Measurements from ENCODE around the gene PRR5L.
"Not testable (repeated sequence)": the region's sequence is repeated elsewhere in the genome, so short reads cannot be mapped to it uniquely, and the experiment has no call there.

PRR5L gene

DNA sequence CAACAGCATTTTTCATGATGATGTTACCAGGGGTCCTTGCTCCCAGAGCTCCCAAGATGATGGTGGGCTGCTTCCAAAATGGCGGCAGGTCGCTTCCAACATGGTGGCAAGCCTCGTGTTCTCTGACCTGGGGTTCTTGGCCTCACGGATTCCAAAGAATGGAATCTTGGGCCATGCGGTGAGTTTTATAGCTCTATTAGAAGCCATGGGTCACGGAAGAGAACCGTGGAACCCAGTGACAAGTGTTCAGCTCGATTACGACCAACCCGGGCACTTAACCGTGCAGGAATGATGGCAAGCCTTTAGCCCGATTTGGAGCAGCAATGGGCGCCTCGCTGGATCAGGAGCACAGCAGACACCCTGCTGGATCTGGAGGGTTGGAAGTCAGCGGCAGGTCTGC, 28.9 kb downstream of the PRR5L start:
- H3K4me1 Mint-ChIP-seq (ENCODE audit: low read depth in 2 of 2); H3K9me3 Mint-ChIP-seq; H3K27ac Mint-ChIP-seq; H3K4me3 Mint-ChIP-seq; H3K36me3 Mint-ChIP-seq (ENCODE audit: insufficient read depth); DNase-seq; ATAC-seq (replicated peaks): not testable (repeated sequence)
- H3K27me3 Mint-ChIP-seq: peaks cover 0 to 16% of the 10 kb centered on the region in 2 donors

DNA sequence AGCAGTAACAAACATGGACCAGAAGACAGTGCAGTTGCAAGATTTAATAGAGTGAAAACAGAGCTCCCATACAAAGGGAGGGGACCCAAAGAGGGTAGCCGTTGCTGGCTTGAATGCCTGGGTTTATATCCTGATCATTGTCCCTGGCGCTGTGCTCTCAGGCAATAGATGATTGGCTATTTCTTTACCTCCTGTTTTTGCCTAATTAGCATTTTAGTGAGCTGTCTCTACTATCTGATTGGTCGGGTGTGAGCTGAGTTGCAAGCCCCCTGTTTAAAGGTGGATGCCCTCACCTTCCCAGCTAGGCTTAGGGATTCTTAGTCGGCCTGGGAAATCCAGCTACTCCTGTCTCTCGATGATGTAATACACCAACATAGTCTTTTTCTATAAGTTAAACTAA, 29.3 kb downstream of the PRR5L start:
- H3K27ac Mint-ChIP-seq; H3K9me3 Mint-ChIP-seq; ATAC-seq (replicated peaks); H3K36me3 Mint-ChIP-seq (ENCODE audit: insufficient read depth); H3K4me1 Mint-ChIP-seq (ENCODE audit: low read depth in 2 of 2); H3K4me3 Mint-ChIP-seq; DNase-seq: not testable (repeated sequence)
- peaks cover 0 to 16% of the 10 kb centered on the region in 2 donors for H3K27me3 Mint-ChIP-seq

DNA sequence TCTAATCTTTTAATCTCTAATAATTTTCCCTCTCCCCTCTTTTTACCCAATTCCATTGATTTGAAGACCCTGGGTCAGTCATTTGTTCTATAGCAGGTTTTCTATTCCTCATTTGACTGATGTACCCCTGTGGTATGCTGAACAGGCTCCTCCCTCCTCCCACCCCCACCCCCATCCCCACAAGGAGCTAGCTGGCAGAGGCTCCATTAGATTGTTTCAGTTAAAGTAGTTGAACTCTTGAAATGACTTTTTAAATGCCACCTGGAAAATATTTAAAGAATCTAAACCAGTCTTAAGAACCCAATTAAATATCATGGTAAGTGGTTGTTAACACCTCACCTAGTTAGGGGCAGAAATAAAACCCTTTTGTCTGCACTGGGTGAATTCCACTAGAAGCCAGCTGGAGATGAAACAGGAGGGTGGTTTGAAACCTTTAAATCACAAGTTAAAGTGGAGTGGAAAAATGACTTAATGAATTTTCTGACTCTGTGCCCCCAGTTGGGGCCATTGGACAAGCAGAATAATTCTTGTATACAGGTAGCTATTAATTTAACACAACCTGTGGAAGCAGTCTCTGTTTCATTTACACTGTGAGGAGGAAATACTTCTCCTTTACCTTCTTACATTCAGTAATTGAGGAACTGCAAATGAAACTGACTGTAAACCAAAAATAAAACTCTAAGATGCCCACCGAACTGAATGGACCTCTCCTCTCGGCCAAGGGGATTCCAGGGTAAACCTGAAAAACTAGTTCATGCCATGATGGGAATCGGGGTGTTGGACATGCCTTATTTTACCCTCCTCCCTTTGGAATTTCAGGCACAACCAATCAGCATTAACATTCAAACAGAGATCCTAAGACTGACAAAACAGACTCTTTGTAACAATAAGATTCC, 30.7 kb downstream of the PRR5L start:
- Mint-ChIP-seq H3K4me3 (no peak overlapping the region), H3K27me3 (peaks cover 0 to 16% of the 10 kb centered on the region in 2 donors), H3K4me1 (ENCODE audit: low read depth in 2 of 2) (no peaks in the 10 kb centered on the region), H3K27ac (no peak overlapping the region), H3K36me3 (ENCODE audit: insufficient read depth) (no peaks in the 10 kb centered on the region), H3K9me3 (no peaks in the 10 kb centered on the region)
- ATAC-seq (replicated peaks) (no peak), DNase-seq (no peak)

DNA sequence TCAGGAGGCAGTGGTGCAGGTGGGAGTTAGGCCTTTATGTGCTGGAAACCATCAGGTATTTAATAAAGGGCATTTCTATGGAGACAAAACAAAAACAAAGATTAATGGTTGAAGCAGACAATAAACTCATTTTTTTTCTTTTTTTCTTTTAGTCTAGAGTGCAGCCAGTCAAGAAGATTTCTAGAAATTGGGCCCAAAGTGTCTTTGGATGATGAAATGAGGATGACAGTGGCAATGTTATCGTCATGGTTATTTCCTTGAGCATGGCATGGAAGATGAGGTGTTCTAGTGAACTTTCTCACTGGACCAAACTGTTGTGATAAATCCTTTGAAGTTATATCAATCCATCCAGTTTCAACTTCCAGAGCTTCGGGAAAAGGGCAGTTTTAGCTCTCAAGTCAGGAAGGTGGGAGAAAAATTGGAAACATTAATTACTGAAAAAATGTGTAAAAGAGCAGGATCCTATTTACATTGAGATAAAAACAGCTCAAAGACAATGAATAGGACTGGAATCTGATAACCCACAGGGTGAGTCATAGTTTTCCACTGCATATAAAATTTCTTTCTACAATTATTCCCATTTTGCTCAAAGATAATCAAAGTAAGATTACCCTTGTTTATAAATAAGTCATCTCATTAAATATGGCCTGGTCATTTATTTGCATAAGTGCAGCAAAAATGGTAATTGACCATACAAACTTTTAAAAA, 33.0 kb downstream of the PRR5L start:
- Mint-ChIP-seq H3K36me3 (ENCODE audit: insufficient read depth) (no peaks in the 10 kb centered on the region), H3K27ac (no peak overlapping the region), H3K9me3 (no peaks in the 10 kb centered on the region), H3K4me1 (ENCODE audit: low read depth in 2 of 2) (no peaks in the 10 kb centered on the region), H3K4me3 (no peak overlapping the region), H3K27me3 (peaks cover 0 to 24% of the 10 kb centered on the region in 2 donors)
- no peak for DNase-seq
- ATAC-seq (replicated peaks): no peak

GRCh38 chr11:36330411-36330810, 34.3 kb downstream of the PRR5L start:
- Mint-ChIP-seq H3K27me3 (peaks cover 0 to 20% of the 10 kb centered on the region in 2 donors), H3K9me3 (no peaks in the 10 kb centered on the region), H3K4me3 (no peak overlapping the region), H3K36me3 (ENCODE audit: insufficient read depth) (no peaks in the 10 kb centered on the region), H3K27ac (no peak overlapping the region), H3K4me1 (ENCODE audit: low read depth in 2 of 2) (no peaks in the 10 kb centered on the region)
- DNase-seq: no peak
- ATAC-seq (replicated peaks): no peak

DNA sequence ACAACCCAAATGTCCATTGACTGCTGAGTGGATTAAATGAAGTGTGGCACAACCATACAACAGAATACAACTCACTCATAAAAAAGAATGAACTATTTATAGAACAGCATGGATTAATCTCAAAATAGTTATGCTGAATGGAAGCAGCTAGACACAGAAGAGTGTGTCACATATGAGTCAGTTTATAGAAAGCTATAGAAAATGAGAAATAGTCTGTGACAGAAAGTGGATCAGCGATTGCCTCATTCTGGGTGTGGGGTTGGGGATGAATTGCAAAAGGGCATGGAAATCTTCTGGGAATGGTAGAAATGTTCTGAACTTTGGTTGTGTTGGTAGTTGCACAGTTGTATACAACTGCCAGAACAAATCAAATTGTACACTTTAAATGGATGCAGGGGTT, 37.4 kb downstream of the PRR5L start:
- no peak overlapping the region for H3K27ac Mint-ChIP-seq
- no peak overlapping the region for H3K4me3 Mint-ChIP-seq
- H3K27me3 Mint-ChIP-seq: peaks cover 0 to 9% of the 10 kb centered on the region in 2 donors
- DNase-seq: no peak
- peaks cover 3% of the 10 kb centered on the region for H3K36me3 Mint-ChIP-seq (ENCODE audit: insufficient read depth)
- no peaks in the 10 kb centered on the region for H3K9me3 Mint-ChIP-seq
- ATAC-seq (replicated peaks): no peak
- no peaks in the 10 kb centered on the region for H3K4me1 Mint-ChIP-seq (ENCODE audit: low read depth in 2 of 2)

GRCh38 chr11:36333897-36334296, 37.8 kb downstream of the PRR5L start:
- Mint-ChIP-seq H3K4me1 (ENCODE audit: low read depth in 2 of 2) (no peaks in the 10 kb centered on the region), H3K9me3 (no peaks in the 10 kb centered on the region), H3K27me3 (peaks cover 0 to 9% of the 10 kb centered on the region in 2 donors), H3K27ac (no peak overlapping the region), H3K36me3 (ENCODE audit: insufficient read depth) (peaks cover 3% of the 10 kb centered on the region), H3K4me3 (no peak overlapping the region)
- DNase-seq (no peak), ATAC-seq (replicated peaks) (peak; percentile 14)

- Mint-ChIP-seq H3K27ac (no peak overlapping the region), H3K4me1 (ENCODE audit: low read depth in 2 of 2) (no peaks in the 10 kb centered on the region), H3K4me3 (no peak overlapping the region), H3K27me3 (peaks cover 21 to 41% of the 10 kb centered on the region in 2 donors), H3K36me3 (ENCODE audit: insufficient read depth) (peaks cover 3% of the 10 kb centered on the region), H3K9me3 (no peaks in the 10 kb centered on the region)
- DNase-seq (no peak), ATAC-seq (replicated peaks) (no peak)
These were observed 43.8 kb downstream of the PRR5L start for GRCh38 chr11:36339888-36340287.

DNA sequence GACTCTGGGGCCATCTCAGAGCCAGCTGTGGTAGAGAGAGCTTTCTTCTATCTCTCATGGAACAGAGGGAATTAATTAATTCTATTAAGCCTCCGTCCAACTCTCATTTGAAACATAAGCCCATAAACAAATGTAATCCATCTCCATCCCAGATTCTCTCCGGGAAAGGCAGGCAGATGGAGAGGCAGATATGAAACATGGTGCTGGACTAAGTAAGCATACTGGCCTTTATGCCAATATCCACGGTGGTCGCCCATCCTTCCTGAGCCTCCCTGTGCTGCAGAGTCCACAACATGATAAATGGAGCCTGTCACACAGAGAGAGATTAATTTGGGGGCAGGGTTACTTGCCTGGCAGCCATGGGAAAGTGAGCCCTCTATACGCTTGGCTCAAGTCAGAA, 44.8 kb downstream of the PRR5L start:
- DNase-seq (no peak), ATAC-seq (replicated peaks) (no peak)
- no peaks in the 10 kb centered on the region for H3K4me1 Mint-ChIP-seq (ENCODE audit: low read depth in 2 of 2)
- no peak overlapping the region for H3K4me3 Mint-ChIP-seq
- H3K36me3 Mint-ChIP-seq (ENCODE audit: insufficient read depth): peaks cover 3% of the 10 kb centered on the region
- H3K27me3 Mint-ChIP-seq: peaks cover 26 to 48% of the 10 kb centered on the region in 2 donors
- H3K27ac Mint-ChIP-seq: no peak overlapping the region
- no peaks in the 10 kb centered on the region for H3K9me3 Mint-ChIP-seq

GRCh38 chr11:36341915-36342314, 45.8 kb downstream of the PRR5L start:
- Mint-ChIP-seq H3K4me1 (ENCODE audit: low read depth in 2 of 2) (no peaks in the 10 kb centered on the region), H3K4me3 (no peak overlapping the region), H3K9me3 (no peaks in the 10 kb centered on the region), H3K27ac (no peak overlapping the region), H3K27me3 (peaks cover 26 to 48% of the 10 kb centered on the region in 2 donors), H3K36me3 (ENCODE audit: insufficient read depth) (no peaks in the 10 kb centered on the region)
- no peak for DNase-seq
- no peak for ATAC-seq (replicated peaks)

- H3K4me3 Mint-ChIP-seq: no peak overlapping the region
- peaks cover 26 to 48% of the 10 kb centered on the region in 2 donors for H3K27me3 Mint-ChIP-seq
- no peaks in the 10 kb centered on the region for H3K36me3 Mint-ChIP-seq (ENCODE audit: insufficient read depth)
- no peak for DNase-seq
- H3K27ac Mint-ChIP-seq: no peak overlapping the region
- H3K4me1 Mint-ChIP-seq (ENCODE audit: low read depth in 2 of 2): no peaks in the 10 kb centered on the region
- no peak for ATAC-seq (replicated peaks)
- no peaks in the 10 kb centered on the region for H3K9me3 Mint-ChIP-seq
These were observed 46.2 kb downstream of the PRR5L start for GRCh38 chr11:36342327-36342726.

DNA sequence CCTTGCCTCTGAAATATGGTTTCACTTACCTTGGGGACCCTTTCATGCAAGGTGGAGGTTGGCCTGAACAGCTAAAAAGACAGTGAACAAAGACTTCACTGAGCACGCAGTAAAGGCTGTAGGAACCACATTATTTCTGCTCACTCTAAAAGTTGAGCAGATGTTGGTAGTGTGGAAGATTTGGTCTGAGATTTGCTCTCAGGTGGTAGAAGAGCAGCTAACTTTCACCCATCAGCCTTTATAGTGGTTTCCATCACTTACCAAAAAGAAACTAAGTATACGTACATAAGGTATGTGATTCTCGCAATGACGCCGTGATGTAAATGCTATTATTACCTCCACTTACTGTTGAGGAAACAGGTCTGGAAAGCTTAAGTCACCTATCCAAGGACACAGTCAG, 47.3 kb downstream of the PRR5L start:
- no peaks in the 10 kb centered on the region for H3K9me3 Mint-ChIP-seq
- no peaks in the 10 kb centered on the region for H3K4me1 Mint-ChIP-seq (ENCODE audit: low read depth in 2 of 2)
- peaks cover 26 to 48% of the 10 kb centered on the region in 2 donors for H3K27me3 Mint-ChIP-seq
- no peaks in the 10 kb centered on the region for H3K36me3 Mint-ChIP-seq (ENCODE audit: insufficient read depth)
- ATAC-seq (replicated peaks) (no peak), DNase-seq (no peak)
- H3K27ac Mint-ChIP-seq: no peak overlapping the region
- no peak overlapping the region for H3K4me3 Mint-ChIP-seq

DNA sequence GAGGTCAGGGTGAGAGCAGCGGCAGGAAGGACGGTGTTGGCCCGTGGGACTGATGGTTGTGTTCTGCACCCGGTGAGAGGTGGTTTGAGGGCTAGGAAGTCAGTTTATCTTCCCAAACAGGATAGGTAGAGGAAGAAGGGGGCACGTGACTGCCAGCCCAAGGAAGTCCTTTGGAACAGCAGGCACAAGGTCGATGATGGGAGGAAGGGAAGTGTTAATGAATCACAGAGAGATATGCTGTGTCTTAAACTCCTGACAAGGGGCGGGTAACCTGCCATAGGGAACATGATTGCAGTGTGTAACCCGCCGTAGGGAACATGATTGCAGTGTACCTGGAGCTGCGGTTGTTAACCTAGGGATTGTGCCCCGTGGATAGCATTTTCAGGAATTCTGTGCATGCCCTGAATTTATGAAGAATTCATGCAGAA, 49.0 kb downstream of the PRR5L start:
- H3K27ac Mint-ChIP-seq: peak overlapping the region in 1 of 2 donors; percentile 65
- H3K4me3 Mint-ChIP-seq: no peak overlapping the region
- no peaks in the 10 kb centered on the region for H3K36me3 Mint-ChIP-seq (ENCODE audit: insufficient read depth)
- ATAC-seq (replicated peaks) (no peak), DNase-seq (no peak)
- no peaks in the 10 kb centered on the region for H3K9me3 Mint-ChIP-seq
- H3K4me1 Mint-ChIP-seq (ENCODE audit: low read depth in 2 of 2): peaks cover 3 to 5% of the 10 kb centered on the region in 2 donors
- H3K27me3 Mint-ChIP-seq: peaks cover 22 to 41% of the 10 kb centered on the region in 2 donors

Measured in effector memory CD8-positive, alpha-beta T cell (primary cell).